Naive thymus-derived CD4-positive, alpha-beta T cell (primary cell): ENCODE results near the gene COL27A1. TPM values are rescaled to one million over a fixed set of nuclear protein-coding genes. Genes with fewer than 3 reads are reported as not detected.
"Not testable (repeated sequence)": the region's sequence is repeated elsewhere in the genome, so short reads cannot be mapped to it uniquely, and the experiment has no call there.

Experiments used
- ATAC-seq: fragments of 150-1000 bp; cut with Tn5 transposase; 2 replicates; pipeline ENCODE4 v1.10.0; 2021; ENCODE audit warnings: mild to moderate bottlenecking, moderate library complexity
- CTCF ChIA-PET: fragments of 350-600 bp; sonication (Branson Sonifier 250); formaldehyde crosslinking; loops from one replicate; lab custom pipeline; 2021; ENCODE audit warnings: antibody characterized with exemption; lab: Charles Lee
- POLR2A ChIA-PET: fragments of 350-600 bp; sonication (Branson Sonifier 250); formaldehyde crosslinking; loops from one replicate; lab custom pipeline; 2021; ENCODE audit warnings: antibody characterized with exemption, inconsistent platforms; lab: Charles Lee
- DNase-seq, 9 donors: peaks; one replicate each; pipeline versions ENCODE4 v3.0.0 to v3.0.0-alpha.2; 2020 to 2022; ENCODE audit warnings: mixed read lengths in 1 of 9
- H3K27ac ChIP-seq: one replicate; pipeline ENCODE4 v1.7.0; 2013; ENCODE audit warnings: mild to moderate bottlenecking, low read depth, low read length, moderate library complexity
- H3K27me3 ChIP-seq, 2 donors: one replicate each; pipeline ENCODE4 v1.7.0; 2013; ENCODE audit warnings: low read length in 2 of 2, mild to moderate bottlenecking in 2 of 2, moderate library complexity in 2 of 2; ENCODE audit not compliant: control insufficient read depth in 2 of 2, insufficient read depth in 2 of 2
- H3K36me3 ChIP-seq, 3 experiments: 1 replicate in 2 of 3; 2 replicates in 1 of 3; pipeline ENCODE4 v1.7.0; 2013; ENCODE audit warnings: low read length in 3 of 3, mild to moderate bottlenecking in 3 of 3, moderate library complexity in 1 of 3; ENCODE audit not compliant: insufficient read depth in 3 of 3, control insufficient read depth in 2 of 3
- H3K4me1 ChIP-seq, 2 donors: one replicate each; pipeline ENCODE4 v1.7.0; 2013; ENCODE audit warnings: low read length in 2 of 2, mild to moderate bottlenecking in 2 of 2, moderate library complexity in 1 of 2; ENCODE audit not compliant: control insufficient read depth in 2 of 2, insufficient read depth in 2 of 2
- H3K4me3 ChIP-seq: 2 replicates; pipeline ENCODE4 v1.7.0; 2013; ENCODE audit warnings: mild to moderate bottlenecking, low read length
- H3K9me3 ChIP-seq, 3 experiments: 1 replicate in 2 of 3; 2 replicates in 1 of 3; pipeline ENCODE4 v1.7.0; 2013; ENCODE audit warnings: low read length in 3 of 3; ENCODE audit not compliant: control insufficient read depth in 2 of 3
- H3K27ac Mint-ChIP-seq, 9 donors: one replicate each; pipeline ENCODE4 v1.8.0; 2020 to 2022; ENCODE audit warnings: mixed read lengths in 9 of 9, mild to moderate bottlenecking in 8 of 9, moderate library complexity in 5 of 9, inconsistent platforms in 2 of 9
- H3K27me3 Mint-ChIP-seq, 5 donors: one replicate each; pipeline ENCODE4 v1.8.0; 2021 to 2022; ENCODE audit warnings: mixed read lengths in 5 of 5, mild to moderate bottlenecking in 1 of 5
- H3K36me3 Mint-ChIP-seq, 5 donors: one replicate each; pipeline ENCODE4 v1.8.0; 2020 to 2022; ENCODE audit warnings: mixed read lengths in 5 of 5, mild to moderate bottlenecking in 3 of 5, inconsistent platforms in 1 of 5
- H3K4me1 Mint-ChIP-seq, 7 donors: one replicate each; pipeline ENCODE4 v1.8.0; 2020 to 2022; ENCODE audit warnings: mixed read lengths in 7 of 7, mild to moderate bottlenecking in 3 of 7, inconsistent platforms in 1 of 7
- H3K4me3 Mint-ChIP-seq, 10 donors: one replicate each; pipeline ENCODE4 v1.8.0; 2020 to 2022; ENCODE audit warnings: mild to moderate bottlenecking in 10 of 10, mixed read lengths in 10 of 10, moderate library complexity in 6 of 10, inconsistent platforms in 2 of 10
- H3K9me3 Mint-ChIP-seq, 11 donors: one replicate each; pipeline ENCODE4 v1.8.0; 2020 to 2022; ENCODE audit warnings: mixed read lengths in 11 of 11, mild to moderate bottlenecking in 4 of 11, inconsistent platforms in 1 of 11, moderate library complexity in 1 of 11
- intact Hi-C, 2 donors: fragments of 100-400 bp; cut with micrococcal nuclease; formaldehyde crosslinking; loops; one replicate each; pipeline ENCODE4 v1.15.1; 2023
- polyA plus RNA-seq, 2 donors: library from polyadenylated mRNA; unstranded; fragments of 300-500 nt; fragmentation: Illumina TruSeq; gene quantifications; one replicate each; pipeline ENCODE4 v1.2.3, GENCODE V29; 2021
- total RNA-seq, 6 experiments: library from RNA in 5 of 6; stranded (reverse) in 5 of 6; gene quantifications; 1 replicate in 5 of 6; 2 replicates in 1 of 6; pipeline ENCODE4 v1.2.3 and lab custom pipeline; 2021 to 2026

Gene COL27A1
- total and polyA plus RNA-seq, 7 experiments from 2014 or later, result 1.2 to 2.4 (median 1.9) TPM; not detected in 2

GRCh38 chr9:114189823-114190562, 34.7 kb downstream of the COL27A1 start:
- peaks cover 0 to 5% (median 0%) of the 10 kb centered on the region in 5 donors for H3K27me3 Mint-ChIP-seq
- Histone ChIP-seq H3K4me3 (no peak overlapping the region), H3K27ac (no peak overlapping the region), H3K4me1 (no peaks in the 10 kb centered on the region), H3K27me3 (no peaks in the 10 kb centered on the region), H3K36me3 (no peaks in the 10 kb centered on the region), H3K9me3 (peaks cover 0 to 8% (median 0%) of the 10 kb centered on the region in 3 experiments)
- ATAC-seq (no peak), DNase-seq (no peak)
- H3K4me3 Mint-ChIP-seq, result no peak overlapping the region
- ChIA-PET CTCF (no interaction called here), POLR2A (interaction anchor here (0.8 kb wide), 1 partner anchor 78 kb away, joined by 3 read pairs; no protein-coding TSS in a partner anchor)
- intact Hi-C loops, result no loop called here
- H3K4me1 Mint-ChIP-seq, result no peaks in the 10 kb centered on the region
- H3K36me3 Mint-ChIP-seq, result peaks cover 0 to 3% (median 2%) of the 10 kb centered on the region in 5 donors
- H3K9me3 Mint-ChIP-seq, result peaks cover 4 to 26% (median 11%) of the 10 kb centered on the region in 11 donors
- no peak overlapping the region for H3K27ac Mint-ChIP-seq

GRCh38 chr9:114190563-114190905, 35.2 kb downstream of the COL27A1 start:
- ChIA-PET POLR2A (interaction anchor here (0.8 kb wide), 1 partner anchor 77 kb away, joined by 3 read pairs; no protein-coding TSS in a partner anchor), CTCF (no interaction called here)
- ATAC-seq, result no peak
- H3K9me3 ChIP-seq, result peaks cover 0 to 8% (median 0%) of the 10 kb centered on the region in 3 experiments
- no peak overlapping the region for H3K4me3 ChIP-seq
- Mint-ChIP-seq H3K9me3 (peaks cover 4 to 26% (median 11%) of the 10 kb centered on the region in 11 donors), H3K27me3 (peaks cover 0 to 5% (median 0%) of the 10 kb centered on the region in 5 donors), H3K4me3 (no peak overlapping the region), H3K4me1 (no peaks in the 10 kb centered on the region), H3K27ac (no peak overlapping the region), H3K36me3 (peaks cover 0 to 3% (median 2%) of the 10 kb centered on the region in 5 donors)
- H3K27me3 ChIP-seq, result no peaks in the 10 kb centered on the region
- no peaks in the 10 kb centered on the region for H3K4me1 ChIP-seq
- no peak for DNase-seq
- intact Hi-C loops, result no loop called here
- H3K36me3 ChIP-seq, result no peaks in the 10 kb centered on the region
- no peak overlapping the region for H3K27ac ChIP-seq

GRCh38 chr9:114191402-114191801, 36.1 kb downstream of the COL27A1 start:
- H3K9me3 Mint-ChIP-seq, result peaks cover 4 to 26% (median 11%) of the 10 kb centered on the region in 11 donors
- H3K27ac Mint-ChIP-seq, H3K27me3 Mint-ChIP-seq: not testable (repeated sequence)

GRCh38 chr9:114192539-114192938, 37.2 kb downstream of the COL27A1 start:
- Histone ChIP-seq H3K9me3 (peaks cover 0 to 8% (median 0%) of the 10 kb centered on the region in 3 experiments), H3K36me3 (no peaks in the 10 kb centered on the region), H3K27me3 (no peaks in the 10 kb centered on the region), H3K4me3 (no peak overlapping the region), H3K27ac (no peak overlapping the region), H3K4me1 (no peaks in the 10 kb centered on the region)
- no peaks in the 10 kb centered on the region for H3K4me1 Mint-ChIP-seq
- ChIA-PET CTCF (no interaction called here), POLR2A (no interaction called here)
- H3K27me3 Mint-ChIP-seq, result peaks cover 0 to 5% (median 0%) of the 10 kb centered on the region in 5 donors
- H3K9me3 Mint-ChIP-seq, result peaks cover 4 to 26% (median 11%) of the 10 kb centered on the region in 11 donors
- DNase-seq, result no peak
- H3K36me3 Mint-ChIP-seq, result peaks cover 0 to 3% (median 2%) of the 10 kb centered on the region in 5 donors
- intact Hi-C loops, result no loop called here
- no peak overlapping the region for H3K27ac Mint-ChIP-seq
- ATAC-seq, result no peak
- no peak overlapping the region for H3K4me3 Mint-ChIP-seq

More at GRCh38 chr9:114191402-114191801, 36.1 kb downstream of the COL27A1 start:
- H3K27ac ChIP-seq, H3K36me3 ChIP-seq, intact Hi-C loops, POLR2A ChIA-PET, H3K36me3 Mint-ChIP-seq, ATAC-seq, H3K4me3 Mint-ChIP-seq, H3K27me3 ChIP-seq, CTCF ChIA-PET, DNase-seq, H3K4me1 Mint-ChIP-seq, H3K4me1 ChIP-seq, H3K4me3 ChIP-seq, H3K9me3 ChIP-seq: not testable (repeated sequence)

- Mint-ChIP-seq H3K4me3 (no peak overlapping the region), H3K9me3 (peaks cover 4 to 26% (median 11%) of the 10 kb centered on the region in 11 donors), H3K36me3 (peaks cover 0 to 3% (median 2%) of the 10 kb centered on the region in 5 donors), H3K4me1 (no peaks in the 10 kb centered on the region), H3K27me3 (peaks cover 0 to 5% (median 0%) of the 10 kb centered on the region in 5 donors), H3K27ac (peak overlapping the region in 1 of 9 donors; percentile 40)
- Histone ChIP-seq H3K4me1 (no peaks in the 10 kb centered on the region), H3K27ac (no peak overlapping the region), H3K27me3 (no peaks in the 10 kb centered on the region), H3K36me3 (no peaks in the 10 kb centered on the region), H3K4me3 (no peak overlapping the region), H3K9me3 (peaks cover 0 to 8% (median 0%) of the 10 kb centered on the region in 3 experiments)
- DNase-seq (no peak), ATAC-seq (no peak)
- POLR2A ChIA-PET, result no interaction called here
- CTCF ChIA-PET, result interaction anchor here (0.6 kb wide), 1 partner anchor 36 kb away, joined by 3 read pairs; no protein-coding TSS in a partner anchor
- intact Hi-C loops, result no loop called here
Measured at GRCh38 chr9:114193090-114193489, 37.8 kb downstream of the COL27A1 start.

- H3K27me3 Mint-ChIP-seq, result peaks cover 0 to 5% (median 0%) of the 10 kb centered on the region in 5 donors
- Histone ChIP-seq H3K4me1 (no peaks in the 10 kb centered on the region), H3K36me3 (no peaks in the 10 kb centered on the region), H3K4me3 (no peak overlapping the region), H3K27ac (no peak overlapping the region), H3K9me3 (no peaks in the 10 kb centered on the region), H3K27me3 (no peaks in the 10 kb centered on the region)
- no peak overlapping the region for H3K4me3 Mint-ChIP-seq
- ChIA-PET CTCF (no interaction called here), POLR2A (no interaction called here)
- DNase-seq (no peak), ATAC-seq (no peak)
- no peak overlapping the region for H3K27ac Mint-ChIP-seq
- intact Hi-C loops, result no loop called here
- peaks cover 0 to 7% (median 6%) of the 10 kb centered on the region in 11 donors for H3K9me3 Mint-ChIP-seq
- no peaks in the 10 kb centered on the region for H3K36me3 Mint-ChIP-seq
- peaks cover 0 to 1% (median 0%) of the 10 kb centered on the region in 7 donors for H3K4me1 Mint-ChIP-seq
Measured at GRCh38 chr9:114196117-114196516, 40.8 kb downstream of the COL27A1 start.
